ENCODE results near the gene SPATS2L. TPM values are rescaled to one million over a fixed set of nuclear protein-coding genes. Genes with fewer than 3 reads are reported as not detected.

SPATS2L gene
- polyA plus RNA-seq, 1 of the 3 experiments (the other 2 are of a cell fraction) = 86.8 TPM

GRCh38 chr2:200528228-200528627 lies 221.7 kb downstream of the SPATS2L start:
- no peaks in the 10 kb centered on the region for H3K27me3 ChIP-seq (ENCODE audit: insufficient read depth)
- POLR2A ChIA-PET = no interaction called here

More at GRCh38 chr2:200528228-200528627, 221.7 kb downstream of the SPATS2L start:
- H3K9me2 ChIP-seq = no peaks in the 10 kb centered on the region
- peaks cover 68% of the 10 kb centered on the region for H3K79me2 ChIP-seq (ENCODE audit: insufficient read depth)
- no peak overlapping the region for H3K4me3 ChIP-seq (ENCODE audit: low read depth in 2 of 2, low read length in 1 of 2)
- no peak overlapping the region for H3K27ac ChIP-seq (ENCODE audit: low read depth in 2 of 2, low read length in 1 of 2)
- no peak for DNase-seq
- no peak overlapping the region for H3K4me2 ChIP-seq
- H3K9ac ChIP-seq = no peak overlapping the region
- no peaks in the 10 kb centered on the region for H4K20me1 ChIP-seq (ENCODE audit: insufficient read depth)
- no peaks in the 10 kb centered on the region for H3F3A ChIP-seq (replicated peaks; ENCODE audit: insufficient read depth)
- TF ChIP-seq GABPA (IDR thresholded peaks at IDR 0.05; ENCODE audit: low read depth) = no peak
- TF ChIP-seq EZH2phosphoT487 (IDR thresholded peaks at IDR 0.05; ENCODE audit: borderline replicate concordance, low read depth) = no peak
- TF ChIP-seq, protein P1, sequence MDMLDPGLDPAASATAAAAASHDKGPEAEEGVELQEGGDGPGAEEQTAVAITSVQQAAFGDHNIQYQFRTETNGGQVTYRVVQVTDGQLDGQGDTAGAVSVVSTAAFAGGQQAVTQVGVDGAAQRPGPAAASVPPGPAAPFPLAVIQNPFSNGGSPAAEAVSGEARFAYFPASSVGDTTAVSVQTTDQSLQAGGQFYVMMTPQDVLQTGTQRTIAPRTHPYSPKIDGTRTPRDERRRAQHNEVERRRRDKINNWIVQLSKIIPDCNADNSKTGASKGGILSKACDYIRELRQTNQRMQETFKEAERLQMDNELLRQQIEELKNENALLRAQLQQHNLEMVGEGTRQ (IDR thresholded peaks at IDR 0.05; ENCODE audit: borderline replicate concordance, low read depth, low read length) = no peak
- TF ChIP-seq GATA2 (CRISPR knock-in tag; IDR thresholded peaks at IDR 0.05) = no peak
- TF ChIP-seq FOXM1 (IDR thresholded peaks at IDR 0.05; ENCODE audit: low read depth) = no peak
- TF ChIP-seq TAF1 (IDR thresholded peaks at IDR 0.05; ENCODE audit: borderline replicate concordance, low read depth, low read length) = no peak
- TF ChIP-seq NFIC (IDR thresholded peaks at IDR 0.05; ENCODE audit: borderline replicate concordance) = no peak
- peaks cover 0 to 9% of the 10 kb centered on the region in 2 experiments for H3K36me3 ChIP-seq (replicated peaks in 1 of 2; ENCODE audit: control insufficient read depth in 1 of 2, insufficient read depth in 2 of 2, low read length in 1 of 2)
- H2AFZ ChIP-seq (ENCODE audit: low read depth) = no peak overlapping the region
- peaks cover 11 to 13% of the 10 kb centered on the region in 2 experiments; a peak in 3 of 4 replicates for H3K4me1 ChIP-seq (ENCODE audit: control insufficient read depth in 1 of 2, insufficient read depth in 2 of 2, low read depth in 1 of 2, low read length in 1 of 2)
- H3K9me3 ChIP-seq = no peaks in the 10 kb centered on the region
- WGBS (ENCODE audit: low lambda C conversion rate) = 95% methylated on average over 2 of the region's 3 CpGs
- CTCF ChIA-PET = interaction anchor here (1.2 kb wide), 1 partner anchor 185 kb away, joined by 3 read pairs; no protein-coding TSS in a partner anchor

Small RNA genes within 50 kb of the gene (small RNA-seq; reads per million reads assigned to genes)
- 0 reads per million in 7 experiments for gene RNY4P34

Other genes starting within 250 kb of the SPATS2L start
- gene KCTD18, start 203.4 kb downstream of the SPATS2L start, polyA plus RNA-seq (2012; rRNA removed) = 7.1 and 8.0 TPM in 2 replicates
- 2.8 TPM in 2 replicates for gene SGO2, start 219.5 kb downstream of the SPATS2L start, polyA plus RNA-seq (2012; rRNA removed)